GM21737 (cell line): Measurements from ENCODE around the gene CCDC85A.
"Not testable (repeated sequence)": the region's sequence is repeated elsewhere in the genome, so short reads cannot be mapped to it uniquely, and the experiment has no call there.

Source experiments
- ATAC-seq: cut with Tn5 transposase; IDR thresholded peaks from one replicate; pipeline ENCODE4 v1.9.1; 2021; ENCODE audit warnings: mild to moderate bottlenecking, moderate library complexity; ENCODE audit not compliant: unreplicated experiment

Gene CCDC85A

DNA sequence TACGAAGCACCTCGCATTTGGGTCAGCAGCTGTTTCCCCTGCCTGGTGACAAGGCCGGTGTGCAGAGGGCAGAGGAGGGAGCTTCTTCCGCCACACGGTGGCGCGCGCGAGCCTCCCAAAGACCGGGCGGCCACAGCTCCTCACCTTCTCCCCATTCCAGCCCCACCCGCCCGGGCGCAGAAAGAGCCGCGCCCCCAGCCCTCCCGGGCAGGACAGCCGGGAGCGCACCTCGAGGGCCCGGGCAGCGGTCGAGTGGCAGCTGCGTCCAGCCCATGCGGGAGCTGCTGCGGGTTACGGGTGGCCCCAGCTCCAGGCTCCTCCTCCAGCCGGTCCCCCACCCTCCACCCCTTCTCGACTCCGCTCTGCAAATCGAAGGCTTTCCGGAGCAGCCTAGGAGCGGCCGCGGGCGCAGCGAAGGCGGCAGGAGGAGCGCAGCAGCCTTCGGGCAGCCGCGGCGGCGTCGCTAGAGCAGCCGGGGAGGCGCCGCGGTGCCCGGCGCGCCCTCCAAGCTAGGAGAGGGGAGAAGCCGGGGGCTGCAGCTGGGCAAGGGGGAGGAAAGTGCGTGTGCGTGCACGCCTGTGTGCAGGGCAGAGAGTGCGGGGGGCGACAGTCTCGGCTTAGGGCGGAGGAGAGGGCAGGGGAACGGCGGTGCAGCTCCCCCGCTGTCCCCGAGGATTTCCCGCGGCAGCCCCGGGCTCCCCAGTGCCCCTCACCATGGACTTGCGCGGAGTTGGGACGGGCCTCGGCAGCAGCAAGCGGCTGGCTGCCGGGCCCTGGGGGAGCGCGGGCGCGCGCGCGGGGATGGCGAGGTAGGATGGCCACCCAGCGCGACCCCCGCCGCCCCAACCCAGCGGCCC, at the start of gene CCDC85A:
CCDC85A (plus strand) TSS at position 348 of the 857 bp plus-strand sequence. CDS start 635 bp downstream, outside the sequence.
- ATAC-seq: peak; percentile 87

DNA sequence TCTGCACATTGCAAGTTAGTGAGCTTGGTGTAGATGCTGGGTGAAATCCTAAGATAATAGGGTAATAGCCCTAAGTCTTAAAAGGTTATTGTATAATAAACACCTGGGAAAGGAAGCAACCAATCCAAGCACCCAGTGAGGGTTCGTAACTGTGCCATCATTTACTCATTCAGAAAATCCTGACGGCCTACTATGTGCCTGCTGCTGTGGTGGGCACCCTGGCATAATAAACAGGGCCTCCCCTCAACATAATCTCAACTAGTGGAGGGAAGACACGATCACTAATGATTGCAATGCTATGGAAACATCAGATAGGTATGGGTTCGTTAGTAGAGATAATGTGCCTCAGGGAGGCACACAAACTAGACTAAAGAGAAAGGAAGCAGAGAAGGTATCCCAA, 48.9 kb upstream of the CCDC85A start:
- no peak for ATAC-seq

DNA sequence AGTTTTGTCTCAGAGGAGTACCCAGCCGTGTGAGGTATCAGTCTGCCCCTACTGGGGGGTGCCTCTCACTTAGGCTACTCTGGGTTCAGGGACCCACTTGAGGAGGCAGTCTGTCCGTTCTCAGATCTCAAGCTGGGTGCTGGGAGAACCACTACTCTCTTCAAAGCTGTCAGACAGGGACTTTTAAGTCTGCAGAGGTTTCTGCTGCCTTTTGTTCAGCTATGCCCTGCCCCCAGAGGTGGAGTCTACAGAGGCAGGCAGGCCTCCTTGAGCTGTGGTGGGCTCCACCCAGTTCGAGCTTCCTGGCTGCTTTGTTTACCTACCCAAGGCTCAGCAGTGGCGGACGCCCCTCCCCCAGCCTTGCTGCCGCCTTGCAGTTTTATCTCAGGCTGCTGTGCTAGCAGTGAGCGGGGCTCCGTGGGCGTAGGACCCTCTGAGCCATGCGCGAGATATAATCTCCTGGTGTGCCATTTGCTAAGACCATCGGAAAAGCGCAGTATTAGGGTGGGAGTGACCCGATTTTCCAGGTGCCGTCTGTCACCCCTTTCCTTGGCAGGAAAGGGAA, 41.2 kb upstream of the CCDC85A start:
- not testable (repeated sequence) for ATAC-seq

GRCh38 chr2:56147907-56148306, 35.9 kb upstream of the CCDC85A start:
- no peak for ATAC-seq

- ATAC-seq: no peak
Measured at GRCh38 chr2:56148825-56149224, 35.0 kb upstream of the CCDC85A start.

- ATAC-seq: no peak
Measured at GRCh38 chr2:56151841-56152240, 31.9 kb upstream of the CCDC85A start.

DNA sequence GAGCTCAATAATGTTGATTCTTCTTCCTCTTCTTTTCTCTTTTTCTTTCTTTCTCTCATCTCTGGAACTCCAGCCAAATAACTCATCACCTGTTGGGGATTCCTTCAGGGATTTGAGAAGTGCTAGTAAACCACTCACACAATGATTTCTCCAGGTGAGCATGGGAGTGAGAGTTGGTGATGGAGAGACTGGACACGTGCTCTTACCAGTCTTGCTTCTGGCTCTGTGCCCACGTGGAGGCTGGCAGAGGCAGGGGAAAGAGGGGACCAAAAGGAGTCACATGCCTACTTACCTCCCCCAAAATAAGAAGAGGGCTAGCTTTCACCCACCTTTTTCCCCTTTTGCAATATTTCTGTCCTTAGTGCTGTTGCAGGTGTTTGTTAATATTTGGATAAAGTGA, 28.6 kb upstream of the CCDC85A start:
- no peak for ATAC-seq

DNA sequence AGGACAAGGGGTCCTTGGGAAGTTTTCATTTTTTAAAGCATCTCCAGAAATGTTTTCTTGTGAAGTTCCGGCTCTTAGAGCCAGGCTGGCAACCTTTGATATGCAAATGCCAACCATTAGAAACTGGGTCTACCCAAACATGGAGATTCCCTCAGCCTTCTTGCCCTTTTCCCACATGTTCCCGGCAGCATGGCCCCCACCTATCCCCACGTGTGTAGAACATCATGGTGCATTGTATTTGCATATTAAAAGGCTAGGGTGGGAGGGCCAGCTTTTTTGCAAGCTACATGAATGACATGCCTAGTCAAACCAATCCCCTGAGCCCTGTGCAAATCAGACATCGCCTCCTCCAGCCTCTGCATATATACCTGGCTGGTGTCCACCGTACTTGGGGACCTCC, 23.9 kb upstream of the CCDC85A start:
- ATAC-seq: not testable (repeated sequence)

- no peak for ATAC-seq
Measured at GRCh38 chr2:56167616-56168562, 15.9 kb upstream of the CCDC85A start.

DNA sequence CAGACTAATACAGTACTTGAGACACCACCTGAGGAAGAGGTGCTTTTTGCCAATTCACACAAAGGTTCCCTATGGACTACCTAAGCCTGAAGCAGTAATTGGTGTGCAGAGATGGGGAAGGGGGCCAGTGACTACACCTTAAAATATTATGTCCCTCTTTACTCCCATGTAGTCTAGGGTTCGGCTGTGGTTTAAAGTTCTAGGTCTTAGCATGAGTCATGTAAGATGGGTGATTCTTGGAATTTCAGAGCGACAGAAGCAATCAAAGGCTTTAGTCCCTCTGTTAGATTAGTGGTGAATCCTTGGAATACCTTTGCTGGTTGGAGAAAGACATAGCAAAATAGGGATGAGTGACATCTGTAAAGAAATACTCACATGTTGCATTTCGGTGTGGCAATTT, 14.3 kb upstream of the CCDC85A start:
- ATAC-seq: no peak

GRCh38 chr2:56170504-56170903, 13.3 kb upstream of the CCDC85A start:
- ATAC-seq: no peak

GRCh38 chr2:56170988-56171387, 12.8 kb upstream of the CCDC85A start:
- no peak for ATAC-seq

- no peak for ATAC-seq
Measured at GRCh38 chr2:56175779-56176178, 8.0 kb upstream of the CCDC85A start.

- no peak for ATAC-seq
Measured at GRCh38 chr2:56177420-56178220, 6.2 kb upstream of the CCDC85A start.

DNA sequence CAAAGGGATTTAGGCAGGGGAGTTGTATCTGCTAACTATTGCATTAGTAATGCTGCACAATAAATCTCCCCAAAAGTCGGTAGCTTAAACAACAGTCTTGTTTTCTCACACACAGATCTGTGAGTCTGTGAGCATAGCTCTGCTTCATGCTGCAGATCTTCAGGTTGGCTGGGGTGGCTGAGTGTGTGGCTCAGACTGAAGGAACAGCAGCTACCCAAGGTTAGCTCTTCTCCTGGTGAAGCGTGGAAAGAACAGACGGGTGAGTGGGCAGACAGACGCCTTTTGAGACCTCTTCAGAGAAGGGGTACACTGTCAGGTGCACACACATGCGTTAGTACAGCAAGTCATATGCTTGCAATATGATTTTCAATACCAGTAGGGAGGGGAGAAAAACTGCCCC, 3.9 kb upstream of the CCDC85A start:
- ATAC-seq: no peak

DNA sequence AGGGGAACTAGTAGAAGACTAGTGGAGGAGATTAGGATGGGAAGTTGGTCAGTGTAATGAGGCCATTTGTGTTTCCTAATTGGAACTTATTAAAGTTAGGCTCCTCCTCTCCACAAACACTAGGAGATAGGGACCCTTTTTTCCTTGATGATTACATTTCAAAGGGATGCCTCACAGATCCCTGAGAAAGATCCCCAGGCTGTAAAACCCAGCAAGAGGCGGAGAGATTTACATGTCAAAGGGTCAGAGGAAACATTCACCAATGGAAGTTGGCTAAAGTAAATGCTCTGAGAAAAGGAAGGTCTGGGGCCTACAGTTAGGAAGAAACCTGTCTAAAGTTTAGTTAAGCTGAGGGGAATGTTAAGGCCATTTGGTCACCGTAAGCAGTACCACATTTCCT, 1.4 kb upstream of the CCDC85A start:
- ATAC-seq: no peak

- no peak for ATAC-seq
Measured at GRCh38 chr2:56184500-56185011, 766 bp downstream of the CCDC85A start.

GRCh38 chr2:56185101-56185581, 1.4 kb downstream of the CCDC85A start:
- ATAC-seq: no peak

- no peak for ATAC-seq
Measured at GRCh38 chr2:56185582-56186046, 1.8 kb downstream of the CCDC85A start.

GRCh38 chr2:56191617-56192016, 7.8 kb downstream of the CCDC85A start:
- no peak for ATAC-seq
